ENCODE measurements around the gene PISD. TPM values are rescaled to one million over a fixed set of nuclear protein-coding genes. Genes with fewer than 3 reads are reported as not detected.

Gene PISD
- total and polyA plus RNA-seq, 8 donors, result 10.3 to 99.8 (median 24.7) TPM

DNA sequence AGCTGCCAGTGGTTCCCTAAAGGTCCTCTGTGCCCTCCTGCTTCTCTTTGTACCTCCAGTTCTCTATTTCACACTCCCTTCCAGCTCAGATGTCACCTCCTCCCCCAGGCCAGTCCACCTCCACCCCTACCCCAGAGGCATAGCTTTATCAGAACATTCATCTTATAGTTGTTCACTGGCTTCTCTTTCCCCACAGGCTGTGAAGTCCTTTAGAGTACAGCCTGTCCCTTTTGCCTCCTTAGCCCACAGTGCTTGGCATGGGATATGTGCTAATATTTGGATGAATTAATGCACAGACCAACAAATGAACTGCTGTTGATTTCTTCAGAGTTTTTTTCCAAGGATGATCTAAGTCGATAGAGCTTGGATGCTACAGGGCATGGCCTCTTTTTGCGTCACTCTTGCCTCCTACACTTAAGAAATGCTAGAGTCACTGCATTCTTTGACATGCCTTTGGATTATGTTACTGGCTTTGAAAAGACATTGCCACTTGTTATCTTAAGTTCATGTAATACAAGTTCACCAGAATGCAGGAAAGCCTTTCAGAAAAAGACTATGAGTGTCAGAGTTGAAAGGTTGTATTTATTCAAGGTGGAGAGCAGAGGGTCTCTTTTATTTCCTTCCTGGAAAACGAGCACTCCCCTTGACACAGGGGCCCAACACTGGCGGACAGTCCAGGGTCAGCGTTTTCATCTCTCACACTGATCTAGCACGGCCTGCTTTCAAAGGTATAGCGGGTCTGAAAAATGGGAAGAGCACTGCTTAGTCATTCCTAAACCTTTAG, 75.7 kb downstream of the PISD start:
- DNase-seq, result no peak
- H3K9me3 ChIP-seq, result no peaks in the 10 kb centered on the region
- H3K27me3 ChIP-seq, result no peaks in the 10 kb centered on the region
- 72 to 82% (median 78%) methylated on average over 7 of the region's 7 CpGs for WGBS, 5 donors
- intact Hi-C loops (cut with DNase I; ENCODE audit: low total_unique reads), result no loop called here
- H3K4me3 ChIP-seq, result no peak overlapping the region
- no peak overlapping the region for H3K27ac ChIP-seq
- no peak for TF ChIP-seq EP300 (IDR thresholded peaks at IDR 0.05)
- TF ChIP-seq POLR2A (IDR thresholded peaks at IDR 0.05), result no peak
- no peak for TF ChIP-seq POLR2AphosphoS5 (IDR thresholded peaks at IDR 0.05)
- TF ChIP-seq, protein P1, sequence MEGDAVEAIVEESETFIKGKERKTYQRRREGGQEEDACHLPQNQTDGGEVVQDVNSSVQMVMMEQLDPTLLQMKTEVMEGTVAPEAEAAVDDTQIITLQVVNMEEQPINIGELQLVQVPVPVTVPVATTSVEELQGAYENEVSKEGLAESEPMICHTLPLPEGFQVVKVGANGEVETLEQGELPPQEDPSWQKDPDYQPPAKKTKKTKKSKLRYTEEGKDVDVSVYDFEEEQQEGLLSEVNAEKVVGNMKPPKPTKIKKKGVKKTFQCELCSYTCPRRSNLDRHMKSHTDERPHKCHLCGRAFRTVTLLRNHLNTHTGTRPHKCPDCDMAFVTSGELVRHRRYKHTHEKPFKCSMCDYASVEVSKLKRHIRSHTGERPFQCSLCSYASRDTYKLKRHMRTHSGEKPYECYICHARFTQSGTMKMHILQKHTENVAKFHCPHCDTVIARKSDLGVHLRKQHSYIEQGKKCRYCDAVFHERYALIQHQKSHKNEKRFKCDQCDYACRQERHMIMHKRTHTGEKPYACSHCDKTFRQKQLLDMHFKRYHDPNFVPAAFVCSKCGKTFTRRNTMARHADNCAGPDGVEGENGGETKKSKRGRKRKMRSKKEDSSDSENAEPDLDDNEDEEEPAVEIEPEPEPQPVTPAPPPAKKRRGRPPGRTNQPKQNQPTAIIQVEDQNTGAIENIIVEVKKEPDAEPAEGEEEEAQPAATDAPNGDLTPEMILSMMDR (IDR thresholded peaks at IDR 0.05), result no peak
- peaks cover 9 to 62% (median 53%) of the 10 kb centered on the region in 4 donors for H3K36me3 ChIP-seq
- H3K4me1 ChIP-seq, result peaks cover 0 to 8% (median 0%) of the 10 kb centered on the region in 4 donors

DNA sequence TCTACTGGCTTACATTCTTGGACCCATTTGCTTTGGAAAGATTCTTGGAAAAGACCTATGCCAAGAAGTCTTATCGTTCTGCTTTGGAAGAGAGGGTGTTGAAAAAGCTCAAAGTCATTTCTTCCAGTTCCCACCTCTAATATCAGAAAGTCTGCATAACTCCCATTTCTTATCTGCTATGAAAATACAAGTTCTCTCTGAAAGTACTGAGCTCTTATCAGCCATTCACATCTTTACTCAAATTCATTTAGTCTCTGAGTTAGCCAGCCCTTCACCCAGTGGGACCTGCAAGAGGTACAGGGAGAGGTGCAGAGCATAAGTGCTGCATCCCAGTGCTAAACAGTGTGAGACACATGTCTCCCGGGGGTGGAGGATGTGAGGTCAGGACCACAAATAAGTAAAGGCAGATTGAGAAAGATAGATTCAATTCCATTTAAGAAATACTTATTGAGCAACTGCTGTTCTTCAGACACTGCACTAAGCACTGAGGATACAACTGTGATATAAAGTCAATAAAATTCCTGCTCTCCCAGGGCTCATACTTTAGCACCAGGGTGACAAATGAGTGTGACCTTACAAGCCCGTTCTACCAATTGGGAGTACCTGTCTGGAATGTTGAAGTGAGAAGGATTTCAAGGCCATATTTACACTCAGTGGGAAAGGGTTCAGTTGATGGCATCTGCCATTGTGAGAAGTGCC, 76.7 kb downstream of the PISD start:
- TF ChIP-seq POLR2AphosphoS5 (IDR thresholded peaks at IDR 0.05) (no peak), EP300 (IDR thresholded peaks at IDR 0.05) (no peak), POLR2A (IDR thresholded peaks at IDR 0.05) (no peak)
- TF ChIP-seq, protein P1 (IDR thresholded peaks at IDR 0.05), result no peak
- no peak for DNase-seq
- intact Hi-C loops (cut with DNase I; ENCODE audit: low total_unique reads), result no loop called here
- Histone ChIP-seq H3K27me3 (no peaks in the 10 kb centered on the region), H3K27ac (no peak overlapping the region), H3K4me1 (peaks cover 0 to 8% (median 0%) of the 10 kb centered on the region in 4 donors), H3K9me3 (no peaks in the 10 kb centered on the region), H3K4me3 (no peak overlapping the region), H3K36me3 (peaks cover 9 to 62% (median 53%) of the 10 kb centered on the region in 4 donors)
- WGBS, 5 donors, result 29 to 51% (median 40%) methylated on average over 3 of the region's 3 CpGs

DNA sequence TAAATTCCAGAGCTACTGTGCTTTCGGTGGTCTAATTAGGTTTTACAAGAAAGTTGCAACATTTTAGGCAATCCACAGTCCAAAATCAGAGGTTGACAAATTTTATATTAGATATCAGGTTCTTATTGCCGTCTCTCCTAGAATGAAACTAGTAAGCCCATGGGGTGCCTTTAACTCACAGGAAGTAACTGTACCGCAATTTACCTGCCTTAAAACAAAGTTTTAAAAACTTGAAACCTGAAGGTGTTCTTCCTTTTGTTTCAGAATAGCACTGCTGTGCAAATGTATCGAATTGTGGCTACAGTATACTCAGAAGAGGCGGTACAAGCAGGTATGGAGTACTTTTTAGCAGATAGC, 77.2 kb downstream of the PISD start:
- Histone ChIP-seq H3K4me3 (no peak overlapping the region), H3K9me3 (no peaks in the 10 kb centered on the region), H3K27ac (no peak overlapping the region), H3K4me1 (peaks cover 0 to 13% (median 2%) of the 10 kb centered on the region in 4 donors), H3K27me3 (no peaks in the 10 kb centered on the region), H3K36me3 (peaks cover 9 to 62% (median 53%) of the 10 kb centered on the region in 4 donors)
- DNase-seq, result no peak
- intact Hi-C loops (cut with DNase I; ENCODE audit: low total_unique reads), result no loop called here
- WGBS, 5 donors, result 52 to 78% (median 64%) methylated on average over 5 of the region's 5 CpGs
- TF ChIP-seq EP300 (IDR thresholded peaks at IDR 0.05), result no peak

DNA sequence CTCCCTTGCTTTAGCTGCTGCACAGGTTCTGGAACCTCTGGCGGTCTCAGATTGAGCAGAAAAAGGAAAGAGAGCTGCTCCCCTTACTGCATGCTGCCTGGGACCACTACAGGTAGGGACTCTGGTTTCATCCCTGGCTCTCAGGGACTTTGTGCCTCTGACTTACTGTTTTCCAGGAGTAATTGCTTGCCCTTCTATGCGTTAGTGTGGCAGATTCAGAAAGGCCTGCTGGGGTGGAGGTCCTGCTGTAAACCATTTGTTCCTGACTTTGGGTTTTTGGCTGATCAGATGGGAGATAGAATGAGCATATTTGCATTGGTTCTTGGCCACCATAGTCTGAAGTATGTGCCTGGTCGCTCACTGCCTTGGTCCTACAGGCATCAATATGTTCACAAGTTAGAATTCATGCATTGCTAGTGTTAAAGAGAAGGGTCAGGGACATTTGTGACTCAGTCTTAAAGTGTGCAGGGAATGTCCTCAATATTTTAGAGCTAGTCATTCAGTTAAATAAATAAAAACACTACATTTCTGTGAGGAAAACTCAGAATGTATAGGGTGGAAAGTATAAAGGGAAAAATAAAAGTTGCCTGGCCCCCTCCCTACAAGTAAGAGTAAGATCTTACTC, 78.0 kb downstream of the PISD start:
- Histone ChIP-seq H3K4me3 (no peak overlapping the region), H3K9me3 (no peaks in the 10 kb centered on the region), H3K27me3 (no peaks in the 10 kb centered on the region), H3K4me1 (peaks cover 0 to 15% (median 2%) of the 10 kb centered on the region in 4 donors), H3K36me3 (peaks cover 9 to 63% (median 49%) of the 10 kb centered on the region in 4 donors), H3K27ac (no peak overlapping the region)
- DNase-seq, result no peak
- TF ChIP-seq EP300 (IDR thresholded peaks at IDR 0.05), result no peak
- TF ChIP-seq, protein P1 (IDR thresholded peaks at IDR 0.05), result no peak
- TF ChIP-seq POLR2AphosphoS5 (IDR thresholded peaks at IDR 0.05), result no peak
- no peak for TF ChIP-seq POLR2A (IDR thresholded peaks at IDR 0.05)
- WGBS, 5 donors, result 86 to 93% (median 87%) methylated on average over 3 of the region's 3 CpGs
- intact Hi-C loops (cut with DNase I; ENCODE audit: low total_unique reads), result no loop called here

Measured in stomach (tissue), 9 donors.